GM12878 (cell line): ENCODE measurements around the gene LVRN.

Source experiments
- EZH2 ChIP-seq: IDR thresholded peaks from 2 replicates; pipeline ENCODE4 v1.6.1; 2012; ENCODE audit warnings: low read depth, mild to moderate bottlenecking, control low read depth, inconsistent platforms, low read length, borderline replicate concordance; ENCODE audit not compliant: control insufficient read depth
- FOS ChIP-seq: IDR thresholded peaks from 3 replicates; pipeline ENCODE4 v1.6.1; 2011; ENCODE audit warnings: borderline replicate concordance; ENCODE audit not compliant: insufficient read length; ENCODE audit errors: extremely low read depth
- POLR2A ChIP-seq: IDR thresholded peaks from 2 replicates; pipeline ENCODE4 v1.6.1; 2011; ENCODE audit warnings: low read depth, mild to moderate bottlenecking, low read length

- TF ChIP-seq FOS (no peak), POLR2A (no peak), EZH2 (no peak)
These were observed 21.2 kb downstream of the LVRN start for GRCh38 chr5:115983519-115983918.
